ENCODE measurements around the gene PARK7. TPM values are rescaled to one million over a fixed set of nuclear protein-coding genes. Genes with fewer than 3 reads are reported as not detected.

PARK7 gene
- total RNA-seq, 4 donors from 2014 or later: 91.7 to 176 (median 166) TPM

- intact Hi-C loops (cut with DNase I; ENCODE audit: low total_unique reads): no loop called here
- H3K4me3 ChIP-seq: no peak overlapping the region
- TF ChIP-seq POLR2A (IDR thresholded peaks at IDR 0.05): no peak
- TF ChIP-seq CTCF (IDR thresholded peaks at IDR 0.05): no peak
- H3K27ac ChIP-seq: no peak overlapping the region
- DNase-seq: no peak
- no peaks in the 10 kb centered on the region for H3K27me3 ChIP-seq
- H3K4me1 ChIP-seq: no peaks in the 10 kb centered on the region
- no peaks in the 10 kb centered on the region for H3K36me3 ChIP-seq
- no peaks in the 10 kb centered on the region for H3K9me3 ChIP-seq
Measured at GRCh38 chr1:7991504-7992440, 30.3 kb downstream of the PARK7 start.

- Histone ChIP-seq H3K4me3 (no peak overlapping the region), H3K27me3 (no peaks in the 10 kb centered on the region), H3K4me1 (no peaks in the 10 kb centered on the region), H3K9me3 (no peaks in the 10 kb centered on the region), H3K36me3 (no peaks in the 10 kb centered on the region), H3K27ac (no peak overlapping the region)
- no peak for DNase-seq
- intact Hi-C loops (cut with DNase I; ENCODE audit: low total_unique reads): no loop called here
- TF ChIP-seq POLR2A (IDR thresholded peaks at IDR 0.05) (no peak), CTCF (IDR thresholded peaks at IDR 0.05) (no peak)
Measured at GRCh38 chr1:7992885-7993284, 31.4 kb downstream of the PARK7 start.

- no peak for TF ChIP-seq POLR2A (IDR thresholded peaks at IDR 0.05)
- no peak for TF ChIP-seq CTCF (IDR thresholded peaks at IDR 0.05)
- H3K27me3 ChIP-seq: no peaks in the 10 kb centered on the region
Measured at GRCh38 chr1:7993593-7994479, 32.3 kb downstream of the PARK7 start.

GRCh38 chr1:7994827-7995226 is 33.3 kb downstream of the PARK7 start:
- no peak overlapping the region for H3K4me3 ChIP-seq
- H3K9me3 ChIP-seq: no peaks in the 10 kb centered on the region
- TF ChIP-seq POLR2A (IDR thresholded peaks at IDR 0.05) (no peak), CTCF (IDR thresholded peaks at IDR 0.05) (no peak)
- no peaks in the 10 kb centered on the region for H3K27me3 ChIP-seq
- intact Hi-C loops (cut with DNase I; ENCODE audit: low total_unique reads): no loop called here
- DNase-seq: no peak
- H3K27ac ChIP-seq: no peak overlapping the region
- no peaks in the 10 kb centered on the region for H3K36me3 ChIP-seq
- no peaks in the 10 kb centered on the region for H3K4me1 ChIP-seq

More at GRCh38 chr1:7993593-7994479, 32.3 kb downstream of the PARK7 start:
- H3K4me3 ChIP-seq: no peak overlapping the region
- no peaks in the 10 kb centered on the region for H3K4me1 ChIP-seq
- no peaks in the 10 kb centered on the region for H3K36me3 ChIP-seq
- DNase-seq: no peak
- H3K9me3 ChIP-seq: no peaks in the 10 kb centered on the region
- intact Hi-C loops (cut with DNase I; ENCODE audit: low total_unique reads): no loop called here
- no peak overlapping the region for H3K27ac ChIP-seq

Measured in uterus (tissue), 4 donors.